HTERT RPE-1 (cell line): Measurements from ENCODE around the gene IKZF1.

Experiments
- in situ Hi-C: fragments of 300-500 bp; cut with MboI; formaldehyde crosslinking; loops from 4 replicates; pipeline ENCODE4 v1.14.3; 2020; ENCODE audit warnings: low sequenced_read_pairs

The IKZF1 gene

GRCh38 chr7:50282813-50283605 lies 21.5 kb upstream of the IKZF1 start:
- in situ Hi-C loops: no loop called here

GRCh38 chr7:50283731-50284130 lies 20.8 kb upstream of the IKZF1 start:
- in situ Hi-C loops: no loop called here

DNA sequence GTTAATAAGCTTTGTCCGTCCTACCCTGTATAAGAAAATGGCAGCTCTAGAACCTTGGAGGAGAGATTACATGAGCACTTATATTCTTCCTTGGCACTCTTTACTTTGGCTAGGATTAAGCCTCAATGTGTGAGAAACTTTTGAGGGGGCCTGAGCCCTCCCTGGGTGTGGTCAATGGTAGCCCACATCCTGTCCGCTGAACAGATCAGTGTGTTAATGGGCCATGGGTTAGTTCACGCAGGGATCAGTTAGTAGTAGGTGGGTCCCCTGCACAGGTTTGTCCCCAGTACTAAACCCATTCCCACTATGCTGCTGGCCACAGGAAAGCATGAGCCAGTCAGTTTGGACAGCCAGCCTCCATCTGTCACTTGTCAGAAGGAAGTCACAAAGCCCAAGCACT lies 20.2 kb upstream of the IKZF1 start:
- in situ Hi-C loops: no loop called here

- in situ Hi-C loops: no loop called here
Measured at GRCh38 chr7:50285269-50285668, 19.2 kb upstream of the IKZF1 start.

DNA sequence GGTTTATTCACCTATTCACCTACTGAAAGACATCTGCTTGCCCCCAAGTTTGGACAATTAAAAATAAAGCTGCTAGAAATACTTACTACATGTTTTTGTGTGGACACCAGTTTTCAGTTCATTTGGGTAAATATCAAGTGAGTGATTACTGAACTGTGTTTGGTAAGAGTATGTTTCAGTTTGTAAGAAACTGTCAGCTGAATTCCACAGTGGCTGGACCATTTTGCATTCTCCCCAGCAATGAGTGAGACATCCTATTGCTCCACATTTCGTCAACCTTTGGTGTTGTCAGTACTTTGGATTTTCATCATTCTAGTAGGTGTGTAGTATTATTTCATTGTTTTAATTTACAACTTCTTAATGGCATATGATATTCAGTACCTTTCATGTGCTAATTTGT lies 17.4 kb upstream of the IKZF1 start:
- in situ Hi-C loops: no loop called here

- in situ Hi-C loops: no loop called here
Measured at GRCh38 chr7:50292165-50292757, 12.3 kb upstream of the IKZF1 start.

- in situ Hi-C loops: no loop called here
Measured at GRCh38 chr7:50292763-50293162, 11.8 kb upstream of the IKZF1 start.

GRCh38 chr7:50293509-50294179 lies 10.9 kb upstream of the IKZF1 start:
- in situ Hi-C loops: no loop called here

DNA sequence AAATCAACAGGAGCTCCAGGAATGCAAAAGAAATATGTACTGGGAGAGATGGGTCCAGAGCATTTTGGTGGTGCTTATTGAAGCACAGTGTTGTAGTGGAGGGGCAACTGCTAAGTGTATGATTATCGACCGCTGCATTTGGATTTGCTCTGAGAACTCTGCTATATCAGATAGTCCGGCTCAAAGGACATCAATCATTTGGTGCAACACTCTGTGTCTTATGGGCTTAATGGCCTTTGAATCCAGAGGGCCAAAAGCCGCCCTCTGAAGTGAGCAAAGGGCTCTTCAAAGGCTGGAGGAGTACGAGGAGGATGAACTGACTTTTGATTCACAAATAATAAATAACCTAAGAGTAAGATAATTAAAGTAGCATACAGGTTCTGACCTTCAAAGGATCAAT lies 9.4 kb upstream of the IKZF1 start:
- in situ Hi-C loops: no loop called here

DNA sequence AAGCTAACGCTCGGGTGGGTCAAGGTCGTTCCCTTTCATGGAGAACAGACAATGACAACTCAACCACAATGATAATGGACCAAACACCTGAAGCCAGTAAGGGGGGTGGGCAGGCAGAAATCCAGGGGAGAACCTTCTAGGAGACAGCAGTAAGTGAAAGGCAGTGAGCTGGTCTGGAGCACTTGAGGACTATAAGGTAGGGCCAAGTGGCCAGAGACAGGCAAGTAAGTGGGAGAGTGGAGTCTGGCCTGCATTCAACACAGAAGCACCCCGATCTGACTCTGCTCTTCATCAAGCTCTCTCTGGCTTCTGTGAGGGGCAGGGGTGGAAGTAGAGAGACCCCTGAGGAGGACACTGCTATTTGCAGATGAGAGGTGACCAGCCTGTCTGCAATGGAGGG lies 7.7 kb upstream of the IKZF1 start:
- in situ Hi-C loops: no loop called here

GRCh38 chr7:50298811-50299562 lies 5.5 kb upstream of the IKZF1 start:
- in situ Hi-C loops: no loop called here

- in situ Hi-C loops: no loop called here
Measured at GRCh38 chr7:50300336-50300735, 4.2 kb upstream of the IKZF1 start.

GRCh38 chr7:50302486-50303334 lies 1.8 kb upstream of the IKZF1 start:
- in situ Hi-C loops: no loop called here

- in situ Hi-C loops: no loop called here
Measured at GRCh38 chr7:50303335-50304128, 984 bp upstream of the IKZF1 start.

DNA sequence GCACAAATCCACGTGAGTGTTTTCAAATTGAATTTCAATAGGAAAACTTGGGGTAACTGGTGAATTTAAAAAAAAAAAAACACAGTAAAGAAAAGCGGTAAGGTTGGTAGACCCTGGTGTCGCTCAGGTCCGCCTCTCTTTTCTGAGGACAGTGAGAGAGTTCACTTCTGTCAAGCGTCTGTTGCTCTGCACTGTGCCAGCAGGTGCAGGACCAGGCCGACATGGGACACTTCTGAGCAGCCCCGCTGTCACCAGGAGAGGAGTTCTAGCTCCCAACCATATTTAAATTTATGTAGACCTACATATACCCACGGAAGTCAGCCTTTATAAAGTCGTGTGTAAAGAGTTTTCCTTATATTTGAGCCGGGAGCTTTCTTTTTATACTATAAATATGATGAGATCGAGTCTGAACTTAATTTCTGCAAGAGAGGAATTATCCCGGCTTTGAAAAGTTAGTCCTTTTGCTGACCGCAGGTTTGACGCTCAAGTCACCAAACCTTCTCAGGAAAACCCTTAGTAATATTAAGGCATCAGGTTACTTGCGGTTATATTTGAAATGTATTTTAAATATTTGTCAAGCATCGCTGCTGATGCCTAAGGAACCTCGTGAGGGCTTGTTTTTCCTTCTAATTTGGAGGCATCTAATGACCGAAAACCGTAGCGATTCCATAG lies 531 bp downstream of the IKZF1 start:
- in situ Hi-C loops: no loop called here

GRCh38 chr7:50305583-50306493 lies 1.3 kb downstream of the IKZF1 start:
- in situ Hi-C loops: no loop called here

- in situ Hi-C loops: no loop called here
Measured at GRCh38 chr7:50306494-50307367, 2.2 kb downstream of the IKZF1 start.
